ENCODE results near the gene IL26.

- TF ChIP-seq POLR2AphosphoS5 (IDR thresholded peaks at IDR 0.05): no peak
- no peak for TF ChIP-seq CTCF (IDR thresholded peaks at IDR 0.05)
- no peak for TF ChIP-seq POLR2A (IDR thresholded peaks at IDR 0.05)
- no peak for TF ChIP-seq EP300 (IDR thresholded peaks at IDR 0.05)
These were observed 59.2 kb downstream of the IL26 start for GRCh38 chr12:68166317-68166831.
